T-helper 1 cell treated with Interleukin-12 subunit alpha and Interleukin-12 subunit beta and Interleukin-4 antibody, amounts not matched to agents 30 μg/mL and 1 μg/mL, for 36 hours (primary cell): Measurements from ENCODE around the gene HMCN1.
A peak's percentile ranks its signal among the peaks of the same experiment; 100 is the strongest.

ENCODE experiments used
- H3K27ac Mint-ChIP-seq: one replicate; pipeline ENCODE4 v1.8.0; 2021; ENCODE audit warnings: mild to moderate bottlenecking, mixed read lengths
- H3K27me3 Mint-ChIP-seq: one replicate; pipeline ENCODE4 v1.8.0; 2021; ENCODE audit warnings: low read depth, mixed read lengths
- H3K36me3 Mint-ChIP-seq: one replicate; pipeline ENCODE4 v1.8.0; 2021; ENCODE audit warnings: low read depth, mixed read lengths
- H3K4me1 Mint-ChIP-seq: one replicate; pipeline ENCODE4 v1.8.0; 2021; ENCODE audit warnings: low read depth, mixed read lengths
- H3K4me3 Mint-ChIP-seq: one replicate; pipeline ENCODE4 v1.8.0; 2021; ENCODE audit warnings: mild to moderate bottlenecking, moderate library complexity, mixed read lengths
- H3K9me3 Mint-ChIP-seq: one replicate; pipeline ENCODE4 v1.8.0; 2021; ENCODE audit warnings: mixed read lengths

The HMCN1 gene

DNA sequence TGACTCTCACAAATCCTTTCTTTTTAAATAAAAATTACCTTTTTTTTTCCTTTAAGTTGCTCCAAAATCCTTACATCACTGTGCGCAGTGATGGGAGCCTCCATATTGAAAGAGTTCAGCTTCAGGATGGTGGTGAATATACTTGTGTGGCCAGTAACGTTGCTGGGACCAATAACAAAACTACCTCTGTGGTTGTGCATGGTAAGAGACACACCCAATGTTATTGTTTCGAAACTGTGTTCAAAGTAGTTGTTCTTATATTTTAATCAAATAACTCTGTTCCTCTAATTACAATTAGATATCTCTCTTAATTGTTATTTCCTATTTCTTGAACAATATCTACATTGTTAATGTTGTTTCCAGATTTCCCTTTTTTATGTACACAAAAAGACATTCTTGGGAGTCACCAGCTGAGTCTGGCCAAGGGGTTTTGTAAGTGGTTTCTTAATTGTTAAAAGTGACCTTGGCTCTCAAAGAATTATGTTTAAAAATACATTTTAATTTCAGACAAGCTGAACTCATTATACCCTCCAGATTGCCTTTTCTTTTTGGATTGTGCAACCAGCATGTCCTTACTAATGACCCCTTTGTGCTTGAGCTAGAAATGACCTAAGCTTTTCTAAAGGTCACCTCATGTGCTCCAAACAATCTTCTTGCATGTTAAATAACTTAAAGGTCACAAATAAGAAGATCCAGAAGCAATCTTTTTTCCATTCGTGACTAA, 250.1 kb downstream of the HMCN1 start:
- Mint-ChIP-seq H3K4me1 (peaks cover 8% of the 10 kb centered on the region), H3K9me3 (no peaks in the 10 kb centered on the region), H3K27me3 (no peaks in the 10 kb centered on the region)

GRCh38 chr1:185987611-185988321, 253.6 kb downstream of the HMCN1 start:
- Mint-ChIP-seq H3K27ac (peak overlapping the region; percentile 64), H3K4me3 (peak overlapping the region; percentile 15), H3K9me3 (no peaks in the 10 kb centered on the region), H3K27me3 (no peaks in the 10 kb centered on the region), H3K4me1 (peaks cover 8% of the 10 kb centered on the region), H3K36me3 (no peaks in the 10 kb centered on the region)

More for the DNA sequence above, 250.1 kb downstream of the HMCN1 start:
- H3K4me3 Mint-ChIP-seq, result no peak overlapping the region
- H3K36me3 Mint-ChIP-seq, result no peaks in the 10 kb centered on the region
- H3K27ac Mint-ChIP-seq, result no peak overlapping the region

GRCh38 chr1:185990565-185990964, 256.4 kb downstream of the HMCN1 start:
- Mint-ChIP-seq H3K4me1 (peaks cover 8% of the 10 kb centered on the region), H3K36me3 (no peaks in the 10 kb centered on the region), H3K9me3 (no peaks in the 10 kb centered on the region), H3K27ac (no peak overlapping the region), H3K4me3 (no peak overlapping the region), H3K27me3 (no peaks in the 10 kb centered on the region)

DNA sequence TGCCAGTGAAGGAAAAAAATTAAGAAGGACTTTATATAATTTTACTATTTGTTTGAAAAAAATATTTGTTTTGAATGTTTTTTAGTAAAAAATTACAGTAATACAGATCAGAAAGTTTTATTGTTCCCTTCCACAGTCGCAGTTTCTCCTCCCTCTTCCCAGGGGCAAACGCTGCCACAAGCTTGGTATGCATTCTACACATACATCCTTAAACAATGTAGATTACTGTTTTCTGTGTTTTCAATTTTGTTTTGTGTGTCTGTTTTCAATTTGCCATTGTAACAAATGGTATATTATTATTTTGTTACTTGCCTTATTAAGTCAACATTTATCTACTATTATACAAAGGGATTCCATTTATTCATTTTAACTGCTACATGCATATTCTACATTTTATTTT, 257.1 kb downstream of the HMCN1 start:
- H3K27ac Mint-ChIP-seq, result no peak overlapping the region
- H3K4me3 Mint-ChIP-seq, result no peak overlapping the region

DNA sequence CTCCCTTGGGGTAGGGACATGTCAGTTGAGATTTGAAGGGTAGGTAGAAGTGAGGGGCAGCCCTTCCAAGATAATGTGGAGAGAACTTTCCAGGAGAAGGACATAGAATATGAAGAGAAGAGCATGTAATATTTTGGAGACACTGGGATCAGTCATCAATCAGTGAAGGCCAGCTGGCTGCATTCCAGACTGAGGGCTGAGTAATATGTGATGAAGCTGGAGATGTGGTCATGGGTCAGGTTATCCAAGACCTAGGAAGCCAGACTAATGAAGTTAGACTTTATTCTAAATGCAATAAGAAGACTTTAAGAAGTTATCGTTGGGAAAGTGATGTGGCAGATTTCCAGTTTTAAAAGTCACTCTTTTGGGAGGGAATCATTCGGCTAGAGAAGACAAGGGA, 262.0 kb downstream of the HMCN1 start:
- no peaks in the 10 kb centered on the region for H3K4me1 Mint-ChIP-seq
- no peaks in the 10 kb centered on the region for H3K9me3 Mint-ChIP-seq
- H3K36me3 Mint-ChIP-seq, result no peaks in the 10 kb centered on the region
- no peaks in the 10 kb centered on the region for H3K27me3 Mint-ChIP-seq
- no peak overlapping the region for H3K27ac Mint-ChIP-seq
- H3K4me3 Mint-ChIP-seq, result no peak overlapping the region

More for the DNA sequence above, 257.1 kb downstream of the HMCN1 start:
- Mint-ChIP-seq H3K27me3 (no peaks in the 10 kb centered on the region), H3K9me3 (no peaks in the 10 kb centered on the region), H3K36me3 (no peaks in the 10 kb centered on the region), H3K4me1 (peaks cover 8% of the 10 kb centered on the region)

DNA sequence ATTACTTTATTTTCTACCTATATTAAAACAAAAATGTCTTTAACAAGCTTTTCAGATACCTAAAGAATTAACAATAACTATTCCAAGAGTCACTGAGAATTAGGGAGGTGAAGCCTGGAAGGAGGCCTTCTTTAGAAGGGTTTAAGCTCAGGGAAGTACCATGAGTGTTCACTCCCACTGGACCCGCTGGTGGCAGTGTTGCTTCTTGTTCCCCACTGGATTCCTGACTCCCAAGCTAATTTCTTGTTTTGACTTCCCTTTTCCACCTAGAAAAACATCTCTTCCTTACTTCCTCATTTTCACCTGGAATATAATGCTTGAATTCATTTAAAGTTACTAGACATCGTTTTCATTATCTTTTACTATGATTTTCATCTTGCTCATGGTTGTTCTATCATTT, 264.2 kb downstream of the HMCN1 start:
- Mint-ChIP-seq H3K4me1 (no peaks in the 10 kb centered on the region), H3K27me3 (peaks cover 5% of the 10 kb centered on the region), H3K36me3 (no peaks in the 10 kb centered on the region), H3K9me3 (no peaks in the 10 kb centered on the region), H3K27ac (no peak overlapping the region), H3K4me3 (no peak overlapping the region)

DNA sequence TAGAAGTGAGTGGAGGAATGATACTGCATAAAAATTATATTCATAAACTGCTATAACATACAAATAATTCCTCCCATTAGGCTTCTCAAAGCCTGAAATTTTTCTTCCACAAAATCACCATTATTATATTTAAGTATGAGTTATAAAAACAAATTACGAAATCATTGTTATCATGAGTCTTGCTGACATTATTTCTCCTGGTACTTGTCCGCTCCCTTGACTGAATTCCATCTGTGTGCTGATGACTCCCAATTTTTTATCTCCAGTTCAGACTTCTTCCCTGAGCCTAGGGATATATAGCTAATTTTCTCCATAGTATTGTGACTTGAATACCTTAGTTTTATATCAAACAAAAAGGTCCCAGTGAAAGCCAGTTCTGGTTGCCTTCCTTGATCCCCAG, 268.2 kb downstream of the HMCN1 start:
- Mint-ChIP-seq H3K9me3 (no peaks in the 10 kb centered on the region), H3K27ac (no peak overlapping the region), H3K27me3 (peaks cover 5% of the 10 kb centered on the region), H3K4me1 (no peaks in the 10 kb centered on the region), H3K4me3 (no peak overlapping the region), H3K36me3 (no peaks in the 10 kb centered on the region)

- Mint-ChIP-seq H3K4me3 (no peak overlapping the region), H3K4me1 (no peaks in the 10 kb centered on the region), H3K9me3 (no peaks in the 10 kb centered on the region), H3K27ac (no peak overlapping the region), H3K36me3 (no peaks in the 10 kb centered on the region), H3K27me3 (peaks cover 4% of the 10 kb centered on the region)
Measured at GRCh38 chr1:186009039-186009737, 275.0 kb downstream of the HMCN1 start.

GRCh38 chr1:186014370-186015037, 280.3 kb downstream of the HMCN1 start:
- Mint-ChIP-seq H3K4me3 (no peak overlapping the region), H3K27me3 (peaks cover 4% of the 10 kb centered on the region), H3K9me3 (no peaks in the 10 kb centered on the region), H3K36me3 (no peaks in the 10 kb centered on the region), H3K4me1 (no peaks in the 10 kb centered on the region), H3K27ac (no peak overlapping the region)

DNA sequence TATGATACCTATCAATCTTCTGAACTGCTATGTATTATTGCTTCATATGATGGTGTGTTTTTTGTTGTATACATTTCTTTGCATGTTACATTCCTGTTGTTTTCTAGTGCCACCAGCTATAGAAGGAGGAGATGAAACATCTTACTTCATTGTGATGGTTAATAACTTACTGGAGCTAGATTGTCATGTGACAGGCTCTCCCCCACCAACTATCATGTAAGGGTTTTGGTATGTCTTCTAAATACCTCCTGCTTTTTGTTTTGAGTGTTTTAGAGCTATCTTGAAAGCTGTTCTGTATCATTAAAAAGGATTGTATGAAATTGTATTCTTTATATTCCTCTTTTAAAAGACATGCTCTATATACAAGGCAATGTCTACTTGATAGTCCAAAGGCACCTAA, 282.7 kb downstream of the HMCN1 start:
- no peaks in the 10 kb centered on the region for H3K9me3 Mint-ChIP-seq
- no peaks in the 10 kb centered on the region for H3K4me1 Mint-ChIP-seq
- H3K4me3 Mint-ChIP-seq, result no peak overlapping the region
- peaks cover 4% of the 10 kb centered on the region for H3K27me3 Mint-ChIP-seq
- H3K27ac Mint-ChIP-seq, result no peak overlapping the region
- no peaks in the 10 kb centered on the region for H3K36me3 Mint-ChIP-seq

GRCh38 chr1:186022184-186022583, 288.0 kb downstream of the HMCN1 start:
- Mint-ChIP-seq H3K27ac (no peak overlapping the region), H3K4me1 (no peaks in the 10 kb centered on the region), H3K36me3 (no peaks in the 10 kb centered on the region), H3K4me3 (no peak overlapping the region), H3K9me3 (no peaks in the 10 kb centered on the region), H3K27me3 (no peaks in the 10 kb centered on the region)

- Mint-ChIP-seq H3K36me3 (no peaks in the 10 kb centered on the region), H3K4me1 (no peaks in the 10 kb centered on the region), H3K4me3 (no peak overlapping the region), H3K9me3 (no peaks in the 10 kb centered on the region), H3K27ac (no peak overlapping the region), H3K27me3 (no peaks in the 10 kb centered on the region)
Measured at GRCh38 chr1:186026946-186027345, 292.8 kb downstream of the HMCN1 start.

GRCh38 chr1:186027621-186028020, 293.4 kb downstream of the HMCN1 start:
- H3K4me1 Mint-ChIP-seq, result no peaks in the 10 kb centered on the region
- H3K4me3 Mint-ChIP-seq, result no peak overlapping the region
- H3K27me3 Mint-ChIP-seq, result no peaks in the 10 kb centered on the region
- no peaks in the 10 kb centered on the region for H3K36me3 Mint-ChIP-seq
- H3K9me3 Mint-ChIP-seq, result no peaks in the 10 kb centered on the region
- H3K27ac Mint-ChIP-seq, result no peak overlapping the region

DNA sequence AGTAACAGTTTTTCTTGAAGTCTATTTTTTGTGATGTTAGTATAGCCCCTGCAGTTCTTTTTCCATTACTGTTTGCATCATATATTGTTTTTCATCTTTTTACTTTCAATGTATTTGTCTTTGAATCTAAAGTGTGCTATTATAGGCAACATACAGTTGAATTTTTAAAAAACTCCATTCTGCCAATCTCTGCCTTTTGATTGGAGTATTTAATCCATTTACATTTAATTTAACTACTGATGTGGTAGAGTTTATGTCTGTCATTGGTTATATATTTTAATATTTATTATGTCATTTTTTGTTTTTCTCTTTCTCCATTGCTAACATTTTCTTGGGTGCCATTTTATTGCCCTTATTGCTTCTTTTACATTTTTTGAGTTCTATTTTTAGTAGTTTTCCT, 296.3 kb downstream of the HMCN1 start:
- no peaks in the 10 kb centered on the region for H3K36me3 Mint-ChIP-seq
- H3K27ac Mint-ChIP-seq, result no peak overlapping the region
- no peaks in the 10 kb centered on the region for H3K27me3 Mint-ChIP-seq
- no peaks in the 10 kb centered on the region for H3K4me1 Mint-ChIP-seq
- H3K4me3 Mint-ChIP-seq, result no peak overlapping the region
- no peaks in the 10 kb centered on the region for H3K9me3 Mint-ChIP-seq
